ENCODE results near the gene COQ8B.
A peak's percentile ranks its signal among the peaks of the same experiment; 100 is the strongest.

Gene COQ8B

GRCh38 chr19:40709817-40710216, 6.9 kb downstream of the COQ8B start:
- Mint-ChIP-seq H3K27me3 (ENCODE audit: low read depth) (no peaks in the 10 kb centered on the region), H3K9me3 (no peaks in the 10 kb centered on the region), H3K4me1 (peaks cover 19% of the 10 kb centered on the region), H3K4me3 (no peak overlapping the region), H3K36me3 (ENCODE audit: low read depth) (peaks cover 51% of the 10 kb centered on the region), H3K27ac (no peak overlapping the region)
- TF ChIP-seq CTCF (IDR thresholded peaks at IDR 0.05; ENCODE audit: unreplicated experiment in 3 of 3): no peak

DNA sequence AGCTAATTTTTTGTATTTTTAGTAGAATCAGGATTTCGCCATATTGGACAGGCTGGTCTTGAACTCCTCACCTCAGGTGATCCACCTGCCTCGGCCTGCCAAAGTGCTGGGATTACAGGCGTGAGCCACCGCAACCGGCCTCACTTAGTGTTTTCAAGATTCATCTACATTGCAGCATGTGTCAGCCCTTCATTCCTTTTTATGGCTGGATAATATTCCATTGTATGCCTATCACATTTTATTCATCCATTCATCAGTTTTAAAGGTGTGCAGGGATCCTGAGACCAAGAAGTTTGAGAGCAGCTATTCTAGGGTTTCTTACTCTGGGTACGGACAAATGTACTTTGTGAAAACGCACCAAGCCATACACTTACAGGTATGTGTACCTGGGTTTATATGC, 9.1 kb downstream of the COQ8B start:
- H3K4me3 Mint-ChIP-seq: no peak overlapping the region
- H3K9me3 Mint-ChIP-seq: no peaks in the 10 kb centered on the region
- no peaks in the 10 kb centered on the region for H3K27me3 Mint-ChIP-seq (ENCODE audit: low read depth)
- TF ChIP-seq CTCF (IDR thresholded peaks at IDR 0.05; ENCODE audit: unreplicated experiment in 3 of 3): no peak
- peaks cover 58% of the 10 kb centered on the region for H3K36me3 Mint-ChIP-seq (ENCODE audit: low read depth)
- no peak overlapping the region for H3K27ac Mint-ChIP-seq
- peaks cover 16% of the 10 kb centered on the region for H3K4me1 Mint-ChIP-seq

DNA sequence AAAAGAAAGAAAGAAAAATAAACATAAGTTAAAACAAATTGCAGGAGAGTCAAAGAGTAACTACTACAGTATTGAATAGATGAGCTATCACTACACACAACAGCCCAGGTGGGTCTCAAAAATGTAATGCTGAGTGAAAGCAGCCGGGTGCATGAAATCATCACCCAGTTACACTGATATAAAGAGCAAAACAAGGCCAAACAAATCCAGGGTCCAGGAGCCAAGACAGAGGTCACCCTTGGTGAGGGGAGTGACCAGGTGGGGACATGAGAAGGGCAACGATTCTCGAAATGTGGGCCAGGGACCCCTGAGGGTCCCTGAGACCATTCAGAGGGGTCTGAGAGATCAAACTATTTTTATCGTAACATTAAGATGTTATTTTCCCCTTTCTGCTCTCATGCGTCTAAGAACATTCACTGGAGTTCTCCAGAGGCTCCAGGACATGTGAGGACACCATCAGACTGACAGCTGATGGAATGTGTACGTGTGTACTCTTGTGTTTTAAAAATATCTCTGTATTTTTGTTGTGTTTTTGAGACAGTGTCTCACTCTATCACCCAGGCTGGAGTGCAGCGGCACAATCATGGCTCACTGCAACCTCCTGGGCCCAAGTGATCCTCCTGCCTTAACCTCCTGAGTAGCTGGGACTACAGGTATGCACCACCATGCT, 10.6 kb downstream of the COQ8B start:
- peak overlapping the region; percentile 71 to 86 (median 85) for H3K27ac Mint-ChIP-seq
- peaks cover 23% of the 10 kb centered on the region for H3K4me1 Mint-ChIP-seq
- TF ChIP-seq CTCF (IDR thresholded peaks at IDR 0.05; ENCODE audit: unreplicated experiment in 3 of 3): no peak
- H3K36me3 Mint-ChIP-seq (ENCODE audit: low read depth): peaks cover 57% of the 10 kb centered on the region
- H3K27me3 Mint-ChIP-seq (ENCODE audit: low read depth): no peaks in the 10 kb centered on the region
- no peaks in the 10 kb centered on the region for H3K9me3 Mint-ChIP-seq
- H3K4me3 Mint-ChIP-seq: peak overlapping the region in 1 of 3 experiments; percentile 10

- Mint-ChIP-seq H3K4me1 (peaks cover 23% of the 10 kb centered on the region), H3K9me3 (no peaks in the 10 kb centered on the region), H3K27ac (peak overlapping the region in 1 of 3 experiments; percentile 71), H3K27me3 (ENCODE audit: low read depth) (no peaks in the 10 kb centered on the region), H3K36me3 (ENCODE audit: low read depth) (peaks cover 58% of the 10 kb centered on the region), H3K4me3 (no peak overlapping the region)
- TF ChIP-seq CTCF (IDR thresholded peaks at IDR 0.05; ENCODE audit: unreplicated experiment in 3 of 3): no peak
Measured at GRCh38 chr19:40705362-40705651, 11.4 kb downstream of the COQ8B start.

GRCh38 chr19:40704491-40705361, 12.0 kb downstream of the COQ8B start:
- no peak overlapping the region for H3K4me3 Mint-ChIP-seq
- peak overlapping the region in 1 of 3 experiments; percentile 71 for H3K27ac Mint-ChIP-seq
- H3K4me1 Mint-ChIP-seq: peaks cover 23% of the 10 kb centered on the region
- TF ChIP-seq CTCF (IDR thresholded peaks at IDR 0.05; ENCODE audit: unreplicated experiment in 3 of 3): no peak
- no peaks in the 10 kb centered on the region for H3K27me3 Mint-ChIP-seq (ENCODE audit: low read depth)
- H3K9me3 Mint-ChIP-seq: no peaks in the 10 kb centered on the region
- peaks cover 55% of the 10 kb centered on the region for H3K36me3 Mint-ChIP-seq (ENCODE audit: low read depth)

Data from nephron (organoid).